Body of pancreas (tissue), 4 donors: ENCODE results near the gene RRN3.
"Not testable (repeated sequence)": the region's sequence is repeated elsewhere in the genome, so short reads cannot be mapped to it uniquely, and the experiment has no call there.

Experiments
- CTCF ChIP-seq, 7 experiments: fragments of 450-650 bp in 4 of 7; fragments of 200-600 bp in 3 of 7; sonication (generic) in 3 of 7; IDR thresholded peaks; one replicate each; pipeline ENCODE4 v1.5.1; 2016 to 2019; ENCODE audit warnings: antibody characterized with exemption in 7 of 7
- POLR2A ChIP-seq, 3 donors: fragments of 450-650 bp; IDR thresholded peaks; one replicate each; pipeline ENCODE4 v1.6.1; 2016; ENCODE audit warnings: antibody characterized with exemption in 3 of 3, mild to moderate bottlenecking in 2 of 3

GRCh38 chr16:15133554-15133953, 39.5 kb upstream of the RRN3 start:
- TF ChIP-seq CTCF, POLR2A (IDR thresholded peaks at IDR 0.05): not testable (repeated sequence)
